Cardiac fibroblast (primary cell): ENCODE results near the gene GALK1.
"Not testable (repeated sequence)": the region's sequence is repeated elsewhere in the genome, so short reads cannot be mapped to it uniquely, and the experiment has no call there.

Source experiments
- DNase-seq, 2 donors: peaks; one replicate each; pipeline versions ENCODE4 v3.0.0 to v3.0.0-alpha.2; 2010; ENCODE audit warnings: low read depth in 2 of 2
- H3K4me3 ChIP-seq, 2 donors: replicated peaks in 1 of 2; 1 replicate in 1 of 2; 2 replicates in 1 of 2; pipeline ENCODE4 v1.5.1; 2011; ENCODE audit warnings: low read depth in 2 of 2, low read length in 2 of 2, mild to moderate bottlenecking in 2 of 2, moderate library complexity in 1 of 2
- TF ChIP-seq, protein P1 (sequence below): IDR thresholded peaks from one replicate; pipeline ENCODE4 v1.5.1; 2011; ENCODE audit warnings: low read depth, mild to moderate bottlenecking, low read length, inconsistent platforms

GALK1 gene

DNA sequence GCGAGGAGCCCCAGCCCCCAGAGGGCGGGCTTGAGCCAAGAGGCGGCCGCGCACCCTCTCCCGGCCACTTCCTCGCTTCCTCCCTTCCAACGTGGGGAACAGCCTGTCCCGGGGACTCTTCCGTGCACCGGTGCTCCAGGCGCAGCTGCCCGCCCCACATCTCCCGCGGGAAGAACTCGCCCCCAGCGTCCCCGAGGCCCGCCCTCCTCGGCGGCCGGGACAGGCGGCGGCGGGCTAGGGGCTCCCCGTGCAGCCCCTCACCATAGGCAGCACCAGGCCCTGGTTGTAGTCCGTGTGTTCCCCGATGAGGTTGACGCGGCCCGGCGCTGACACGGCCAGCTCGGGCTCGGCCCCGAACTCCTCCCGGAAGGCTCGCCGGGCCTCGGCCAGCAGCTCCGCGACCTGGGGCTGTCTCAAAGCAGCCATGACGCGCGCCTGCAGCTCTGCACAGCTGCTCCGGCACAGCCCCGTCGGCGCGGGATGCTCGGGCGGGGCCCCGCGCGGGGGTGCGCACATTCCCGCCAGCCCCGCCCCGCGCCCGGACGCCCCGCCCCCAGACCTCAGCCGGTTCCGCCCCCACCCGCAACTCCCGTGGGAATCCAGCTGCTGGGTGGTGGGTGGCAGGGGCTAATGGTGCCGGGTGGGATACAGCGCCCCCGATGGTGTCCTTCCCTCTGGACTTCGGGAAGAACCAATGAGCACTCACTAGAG, at the start of gene GALK1:
Gene GALK1, minus strand, starts transcription at position 482 of the 711 bp plus-strand sequence. Its CDS starts 56 bp downstream, at position 426.
- peak within 1 kb of the TSS; percentile 60 to 65 for H3K4me3 ChIP-seq
- TF ChIP-seq, protein P1, sequence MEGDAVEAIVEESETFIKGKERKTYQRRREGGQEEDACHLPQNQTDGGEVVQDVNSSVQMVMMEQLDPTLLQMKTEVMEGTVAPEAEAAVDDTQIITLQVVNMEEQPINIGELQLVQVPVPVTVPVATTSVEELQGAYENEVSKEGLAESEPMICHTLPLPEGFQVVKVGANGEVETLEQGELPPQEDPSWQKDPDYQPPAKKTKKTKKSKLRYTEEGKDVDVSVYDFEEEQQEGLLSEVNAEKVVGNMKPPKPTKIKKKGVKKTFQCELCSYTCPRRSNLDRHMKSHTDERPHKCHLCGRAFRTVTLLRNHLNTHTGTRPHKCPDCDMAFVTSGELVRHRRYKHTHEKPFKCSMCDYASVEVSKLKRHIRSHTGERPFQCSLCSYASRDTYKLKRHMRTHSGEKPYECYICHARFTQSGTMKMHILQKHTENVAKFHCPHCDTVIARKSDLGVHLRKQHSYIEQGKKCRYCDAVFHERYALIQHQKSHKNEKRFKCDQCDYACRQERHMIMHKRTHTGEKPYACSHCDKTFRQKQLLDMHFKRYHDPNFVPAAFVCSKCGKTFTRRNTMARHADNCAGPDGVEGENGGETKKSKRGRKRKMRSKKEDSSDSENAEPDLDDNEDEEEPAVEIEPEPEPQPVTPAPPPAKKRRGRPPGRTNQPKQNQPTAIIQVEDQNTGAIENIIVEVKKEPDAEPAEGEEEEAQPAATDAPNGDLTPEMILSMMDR: peak; percentile 70
- peak; percentile 68 to 74 for DNase-seq

DNA sequence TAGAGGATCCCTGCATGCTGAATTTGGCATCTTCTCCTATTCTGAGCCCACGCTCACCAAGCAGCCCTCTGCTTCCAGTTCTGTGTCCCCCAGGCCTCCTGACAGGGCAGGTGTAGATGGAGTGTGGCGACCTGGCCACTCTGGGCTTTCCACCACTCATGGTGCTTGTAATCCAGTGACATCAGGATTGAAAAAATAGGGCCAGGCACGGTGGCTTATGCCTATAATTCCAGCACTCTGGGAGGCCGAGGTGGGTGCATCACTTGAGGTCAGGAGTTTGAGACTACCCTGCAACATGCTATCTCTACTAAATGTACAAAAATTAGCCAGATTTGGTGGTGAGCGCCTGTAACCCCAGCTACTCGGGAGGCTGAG, 49.0 kb upstream of the GALK1 start:
- H3K4me3 ChIP-seq: no peak overlapping the region
- DNase-seq: no peak
- TF ChIP-seq, protein P1: no peak

DNA sequence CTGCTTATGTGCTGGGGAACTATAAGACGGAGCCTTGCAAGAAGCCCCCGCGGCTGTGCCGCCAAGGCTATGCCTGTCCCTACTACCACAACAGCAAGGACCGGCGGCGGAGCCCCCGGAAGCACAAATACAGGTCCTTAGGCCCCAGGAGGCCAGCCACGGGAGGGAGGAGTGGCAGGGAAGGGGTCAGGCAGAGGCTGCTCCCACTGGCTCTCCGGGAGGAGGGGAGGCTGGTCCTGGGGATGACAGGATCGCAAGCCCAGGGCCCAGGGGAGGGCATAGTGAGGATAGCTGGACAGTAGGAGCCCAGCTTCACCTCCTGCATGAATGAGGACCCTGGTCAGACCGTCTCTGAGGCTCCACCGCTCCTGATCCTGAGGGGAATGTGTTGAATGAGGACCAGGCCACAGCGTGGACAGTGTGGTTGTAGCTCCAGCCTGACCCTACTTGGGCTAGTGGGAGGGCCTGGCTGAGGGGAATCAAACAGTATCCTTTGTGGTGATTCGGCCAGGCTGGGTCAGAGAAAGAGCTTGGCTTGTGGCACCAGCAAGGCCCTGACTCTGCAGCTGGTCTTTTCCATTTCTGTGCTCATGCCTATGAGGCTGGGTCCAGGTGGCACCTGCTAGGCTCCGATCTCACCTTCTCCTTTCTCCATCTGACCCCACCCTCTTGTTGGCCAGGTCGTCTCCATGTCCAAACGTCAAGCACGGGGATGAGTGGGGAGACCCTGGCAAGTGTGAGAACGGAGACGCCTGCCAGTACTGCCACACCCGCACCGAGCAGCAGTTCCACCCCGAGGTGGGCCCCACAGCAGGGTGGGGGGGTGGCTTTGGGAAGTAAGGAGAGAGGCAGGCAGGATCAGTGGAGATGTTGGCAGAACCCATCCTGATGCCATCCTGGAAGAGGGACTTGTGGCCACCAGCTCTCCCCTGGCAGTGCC, 48.4 kb upstream of the GALK1 start:
- no peak overlapping the region for H3K4me3 ChIP-seq
- DNase-seq: no peak

DNA sequence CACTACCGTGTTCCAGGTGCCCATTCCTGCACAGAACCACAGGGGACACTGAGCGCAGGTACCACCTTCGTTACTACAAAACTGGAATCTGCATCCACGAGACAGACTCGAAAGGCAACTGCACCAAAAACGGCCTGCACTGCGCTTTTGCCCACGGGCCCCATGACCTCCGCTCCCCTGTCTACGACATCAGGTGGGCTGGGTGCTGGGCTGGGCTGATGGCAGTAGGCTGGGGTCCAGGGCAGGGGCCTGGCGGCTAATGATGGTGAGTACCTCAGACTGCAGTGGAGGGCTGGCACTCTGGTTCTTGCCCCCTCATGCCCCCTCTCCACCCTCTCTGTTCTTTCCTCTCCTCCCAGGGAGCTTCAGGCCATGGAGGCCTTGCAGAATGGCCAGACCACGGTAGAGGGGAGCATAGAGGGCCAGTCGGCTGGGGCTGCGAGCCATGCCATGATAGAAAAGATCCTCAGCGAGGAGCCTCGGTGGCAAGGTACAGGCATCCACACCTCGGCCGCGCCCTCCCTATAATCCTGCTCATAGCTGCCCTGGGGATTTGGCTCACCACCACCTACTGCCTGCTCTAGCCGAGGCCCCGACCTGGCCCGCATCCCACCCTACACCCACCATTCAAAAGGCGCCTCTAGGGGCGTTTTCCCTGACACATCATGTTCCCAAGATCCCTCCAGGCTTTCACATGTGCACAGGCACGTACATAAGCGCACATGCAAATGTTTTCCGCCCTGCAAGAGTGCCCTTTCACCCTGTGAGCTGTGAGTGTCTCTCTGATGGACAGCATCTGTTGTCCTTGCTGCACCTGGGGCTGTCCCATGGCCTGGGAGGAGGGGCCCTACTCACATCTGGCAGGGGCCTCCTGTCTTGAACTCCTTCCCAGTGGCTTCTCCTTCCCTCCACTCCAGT, 47.4 kb upstream of the GALK1 start:
- no peak for DNase-seq
- TF ChIP-seq, protein P1: no peak
- H3K4me3 ChIP-seq: no peak overlapping the region

More for the DNA sequence above, 48.4 kb upstream of the GALK1 start:
- TF ChIP-seq, protein P1: no peak

DNA sequence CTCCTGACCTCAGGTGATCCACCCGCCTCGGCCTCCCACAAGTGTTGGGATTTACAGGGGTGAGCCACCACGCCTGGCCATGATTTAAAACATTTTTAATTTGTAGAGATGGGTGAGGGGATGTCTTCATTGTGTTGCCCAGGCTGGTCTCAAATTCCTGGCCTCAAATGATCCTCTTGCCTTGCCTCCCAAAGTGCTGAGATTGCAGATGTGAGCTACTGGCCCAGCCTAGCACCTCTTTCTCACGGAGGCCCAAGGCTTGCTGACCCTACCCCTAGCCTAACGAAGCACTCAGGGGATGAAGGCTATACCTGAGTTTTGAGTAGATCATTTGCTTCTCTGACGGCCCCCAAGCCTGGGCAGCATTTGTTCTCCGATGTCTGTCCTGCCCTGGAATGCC, 46.2 kb upstream of the GALK1 start:
- no peak overlapping the region for H3K4me3 ChIP-seq
- DNase-seq: no peak
- TF ChIP-seq, protein P1: no peak

GRCh38 chr17:75810756-75811155, 45.8 kb upstream of the GALK1 start:
- DNase-seq, H3K4me3 ChIP-seq: not testable (repeated sequence)
